ENCODE measurements around the gene XRCC6. TPM values are rescaled to one million over a fixed set of nuclear protein-coding genes. Genes with fewer than 3 reads are reported as not detected.
A peak's percentile ranks its signal among the peaks of the same experiment; 100 is the strongest.

XRCC6 gene
- polyA plus RNA-seq, 1 donor (not counting 4 experiments of a cell fraction or from before 2014, with no cell fraction given), result 247 TPM

- FAIRE-seq, result peak; percentile 39
- H3K4me3 ChIP-seq (ENCODE audit: control insufficient read depth in 2 of 3, extremely low read depth in 1 of 3, insufficient read depth in 2 of 3, low read depth in 1 of 3, low read length in 3 of 3), result no peak within 1 kb of the TSS
- H4K20me1 ChIP-seq (ENCODE audit: control insufficient read depth, extremely low read depth, insufficient read depth, low read length), result no peaks in the 10 kb centered on the region
- H3K79me2 ChIP-seq (ENCODE audit: control insufficient read depth, insufficient read depth, low read length), result no peaks in the 10 kb centered on the region
- no peaks in the 10 kb centered on the region for H3K9me3 ChIP-seq (ENCODE audit: control insufficient read depth, low read depth, low read length)
- dilution Hi-C loops (cut with MboI; ENCODE audit: extremely low pct_ligation_motif_present, low sequenced_read_pairs), result no loop called here
- H3K4me2 ChIP-seq (ENCODE audit: control insufficient read depth, extremely low read depth, insufficient read depth, low read depth, low read length), result no peak within 1 kb of the TSS
- TF ChIP-seq CTCF (optimal IDR thresholded peaks at IDR 0.05 in 1 of 3, IDR thresholded peaks at IDR 0.05 in 1 of 3, conservative IDR thresholded peaks at IDR 0.05 in 1 of 3; ENCODE audit: extremely low read depth in 1 of 3, insufficient read depth in 2 of 3, low read length in 3 of 3), result no peak
- no peak for TF ChIP-seq EZH2 (IDR thresholded peaks at IDR 0.05; ENCODE audit: low read length)
- H3K9me1 ChIP-seq (ENCODE audit: control insufficient read depth, extremely low read depth, insufficient read depth, low read length), result no peaks in the 10 kb centered on the region
- H3K27me3 ChIP-seq (ENCODE audit: control insufficient read depth, extremely low read depth, insufficient read depth, low read length), result no peaks in the 10 kb centered on the region
- H3K27ac ChIP-seq (ENCODE audit: control insufficient read depth, insufficient read depth, low read length), result no peak within 1 kb of the TSS
- no peak within 1 kb of the TSS for H2AFZ ChIP-seq (ENCODE audit: control insufficient read depth, low read length)
- no peaks in the 10 kb centered on the region for H3K36me3 ChIP-seq (ENCODE audit: control insufficient read depth in 2 of 2, extremely low read depth in 1 of 2, insufficient read depth in 2 of 2, low read length in 2 of 2)
- H3K4me1 ChIP-seq (ENCODE audit: control insufficient read depth, extremely low read depth, insufficient read depth, low read length), result peaks cover 11% of the 10 kb centered on the region
- H3K9ac ChIP-seq (ENCODE audit: control insufficient read depth, extremely low read depth, insufficient read depth, low read length), result no peak within 1 kb of the TSS
- DNase-seq (ENCODE audit: low read depth, low spot score), result no peak
Measured at GRCh38 chr22:41699264-41700107, 78.4 kb downstream of the XRCC6 start, which contains the start of gene MEI1. TSS of gene MEI1 (plus strand) at chr22:41699503. CDS start at chr22:41699539, 36 bp downstream.

GRCh38 chr22:41700108-41700364, 78.9 kb downstream of the XRCC6 start:
- Histone ChIP-seq H3K4me2 (ENCODE audit: control insufficient read depth, extremely low read depth, insufficient read depth, low read depth, low read length) (no peak overlapping the region), H3K4me1 (ENCODE audit: control insufficient read depth, extremely low read depth, insufficient read depth, low read length) (peaks cover 11% of the 10 kb centered on the region), H3K36me3 (ENCODE audit: control insufficient read depth in 2 of 2, extremely low read depth in 1 of 2, insufficient read depth in 2 of 2, low read length in 2 of 2) (no peaks in the 10 kb centered on the region), H3K9me3 (ENCODE audit: control insufficient read depth, low read depth, low read length) (no peaks in the 10 kb centered on the region), H3K27ac (ENCODE audit: control insufficient read depth, insufficient read depth, low read length) (no peak overlapping the region), H2AFZ (ENCODE audit: control insufficient read depth, low read length) (no peak overlapping the region), H3K9me1 (ENCODE audit: control insufficient read depth, extremely low read depth, insufficient read depth, low read length) (no peaks in the 10 kb centered on the region), H3K27me3 (ENCODE audit: control insufficient read depth, extremely low read depth, insufficient read depth, low read length) (no peaks in the 10 kb centered on the region), H4K20me1 (ENCODE audit: control insufficient read depth, extremely low read depth, insufficient read depth, low read length) (no peaks in the 10 kb centered on the region), H3K79me2 (ENCODE audit: control insufficient read depth, insufficient read depth, low read length) (no peaks in the 10 kb centered on the region), H3K9ac (ENCODE audit: control insufficient read depth, extremely low read depth, insufficient read depth, low read length) (no peak overlapping the region), H3K4me3 (ENCODE audit: control insufficient read depth in 2 of 3, extremely low read depth in 1 of 3, insufficient read depth in 2 of 3, low read depth in 1 of 3, low read length in 3 of 3) (no peak overlapping the region)
- no peak for FAIRE-seq
- no peak for TF ChIP-seq CTCF (optimal IDR thresholded peaks at IDR 0.05 in 1 of 3, IDR thresholded peaks at IDR 0.05 in 1 of 3, conservative IDR thresholded peaks at IDR 0.05 in 1 of 3; ENCODE audit: extremely low read depth in 1 of 3, insufficient read depth in 2 of 3, low read length in 3 of 3)
- TF ChIP-seq EZH2 (IDR thresholded peaks at IDR 0.05; ENCODE audit: low read length), result no peak
- DNase-seq (ENCODE audit: low read depth, low spot score), result no peak
- dilution Hi-C loops (cut with MboI; ENCODE audit: extremely low pct_ligation_motif_present, low sequenced_read_pairs), result no loop called here

Data from keratinocyte (primary cell).